ENCODE measurements around the gene PPP1R13L. TPM values are rescaled to one million over a fixed set of nuclear protein-coding genes. Genes with fewer than 3 reads are reported as not detected.
"Not testable (repeated sequence)": the region's sequence is repeated elsewhere in the genome, so short reads cannot be mapped to it uniquely, and the experiment has no call there.

Gene PPP1R13L
- total RNA-seq, 1 donor from 2014 or later = 9.4 TPM

DNA sequence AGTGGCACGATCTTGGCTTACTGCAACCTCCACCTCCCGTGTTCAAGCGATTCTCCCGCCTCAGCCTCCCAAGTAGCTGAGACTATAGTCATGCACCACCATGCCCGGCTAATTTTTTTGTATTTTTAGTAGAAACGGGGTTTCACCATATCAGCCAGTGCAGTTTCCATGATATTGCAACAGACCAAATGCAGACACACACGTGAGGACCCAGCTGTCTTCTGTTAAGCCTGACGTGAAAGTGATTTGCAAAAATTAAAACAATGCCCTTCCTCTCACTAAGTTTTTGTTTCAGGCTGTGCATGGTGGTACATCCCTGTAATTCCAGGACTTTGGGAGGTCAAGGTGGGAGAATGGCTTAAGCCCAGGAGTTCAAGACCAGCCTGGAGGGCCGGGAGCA is 26.1 kb upstream of the PPP1R13L start:
- DNase-seq (ENCODE audit: low spot score) = not testable (repeated sequence)

GRCh38 chr19:45429896-45430295 is 25.0 kb upstream of the PPP1R13L start:
- DNase-seq (ENCODE audit: low spot score) = not testable (repeated sequence)

DNA sequence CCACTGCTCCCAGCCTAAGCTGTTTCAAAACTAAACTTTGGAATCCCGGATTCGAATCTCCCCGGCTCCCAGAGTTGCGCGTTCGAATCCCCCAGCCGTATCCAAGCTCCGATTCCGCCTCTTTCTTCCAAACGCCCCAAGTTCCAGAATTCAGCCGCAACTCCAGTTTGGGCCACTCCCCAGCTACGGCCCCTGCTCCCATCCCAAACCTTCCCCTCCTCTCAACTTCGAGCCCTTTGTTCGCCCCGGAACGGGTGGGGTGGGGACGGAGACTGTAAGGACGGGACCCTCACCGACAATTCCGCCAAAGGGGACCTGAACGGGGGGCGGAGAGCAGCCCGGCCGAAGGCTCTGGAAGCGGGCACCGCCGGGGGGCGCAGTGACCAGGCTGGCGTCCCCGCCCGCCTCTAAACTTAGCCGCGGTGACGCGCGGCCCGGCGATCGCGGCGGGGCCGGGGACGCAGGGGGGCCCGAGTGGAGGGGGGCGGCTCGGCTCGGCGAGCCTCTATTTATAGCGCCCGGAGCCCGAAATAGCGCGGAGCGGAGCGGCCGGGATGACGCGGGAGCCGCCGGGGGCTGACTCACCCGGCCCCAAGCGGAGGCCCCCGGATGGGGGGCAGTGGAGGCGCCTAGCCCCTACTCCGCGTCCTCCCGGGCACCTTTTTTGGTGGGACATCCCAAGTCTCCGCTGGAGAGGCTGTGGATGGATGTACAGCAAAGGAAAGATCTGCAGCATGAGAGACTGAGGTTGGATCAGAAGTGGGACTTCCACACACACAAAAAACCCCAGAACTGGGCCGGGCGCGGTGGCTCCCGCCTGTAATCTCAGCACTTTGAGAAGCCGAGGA is 23.7 kb upstream of the PPP1R13L start:
- DNase-seq (ENCODE audit: low spot score) = peak; percentile 59

DNA sequence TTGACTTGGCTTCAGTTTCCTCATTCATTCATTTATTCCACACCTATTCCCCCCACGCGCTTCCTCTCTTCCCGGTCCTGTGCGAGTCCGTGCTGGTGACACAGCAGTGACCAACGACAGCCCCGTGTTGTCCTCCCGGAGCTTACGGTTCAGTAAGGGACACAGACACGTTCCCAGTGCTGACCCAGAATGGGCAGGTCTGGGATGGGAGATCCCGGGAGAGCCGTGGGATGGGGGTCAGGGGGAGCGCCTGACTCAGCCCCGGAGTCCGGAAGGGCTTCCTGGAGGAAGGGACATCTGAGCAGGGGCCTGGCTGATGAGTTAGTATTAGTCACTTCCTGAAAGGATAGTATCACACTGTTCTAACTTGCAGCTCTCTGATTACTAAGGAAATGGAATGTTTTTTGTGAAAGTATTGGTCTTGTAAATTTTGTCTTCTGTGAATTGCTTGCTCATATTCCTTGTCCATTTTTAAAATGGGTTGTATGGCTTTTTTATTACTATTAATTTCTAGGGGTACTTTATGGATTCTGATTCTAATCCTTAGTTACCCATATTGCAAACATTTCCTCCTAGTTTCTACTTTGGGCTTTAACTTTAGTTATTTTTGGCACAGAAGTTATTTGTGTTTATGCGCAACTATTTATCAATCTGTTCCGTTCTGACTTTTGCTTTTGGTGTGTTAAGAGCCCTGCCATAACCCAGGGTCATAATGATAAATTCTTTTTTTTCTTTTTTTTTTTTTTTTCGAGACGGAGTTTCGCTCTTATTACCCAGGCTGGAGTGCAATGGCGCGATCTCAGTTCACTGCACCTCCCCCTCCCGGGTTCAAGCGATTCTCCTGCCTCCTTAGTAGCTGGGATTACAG is 19.6 kb upstream of the PPP1R13L start:
- peak; percentile 63 for DNase-seq (ENCODE audit: low spot score)

DNA sequence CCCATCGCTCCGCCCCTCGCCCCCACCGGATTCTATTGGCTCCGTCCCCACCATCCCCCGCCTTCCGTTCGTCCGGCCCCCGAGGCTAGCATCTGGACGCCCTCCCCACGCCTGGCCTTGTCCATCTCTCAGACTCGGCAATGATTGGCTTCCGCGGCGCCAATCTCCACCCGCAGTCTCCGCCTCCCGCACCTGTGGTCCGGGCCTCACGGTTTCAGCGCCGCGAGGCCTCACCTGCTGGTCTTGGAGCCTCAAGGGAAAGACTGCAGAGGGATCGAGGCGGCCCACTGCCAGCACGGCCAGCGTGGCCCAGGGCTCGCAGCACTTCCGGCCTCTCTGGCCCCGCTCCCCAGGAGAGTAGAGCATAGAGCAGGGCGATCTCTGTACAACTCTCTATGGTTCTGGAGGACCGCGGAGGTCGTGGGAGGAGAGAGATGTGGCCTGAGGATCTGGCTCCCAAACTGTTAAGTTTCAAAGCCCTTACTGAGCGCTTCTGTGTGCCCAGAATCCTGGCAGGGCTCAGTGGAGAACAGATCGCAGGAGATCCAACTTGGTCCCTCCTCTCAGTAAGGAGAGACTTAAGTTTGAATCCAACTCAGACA is 18.8 kb upstream of the PPP1R13L start, which contains the start of gene ERCC1:
Gene ERCC1, minus strand, starts transcription at position 329 of the 602 bp plus-strand sequence. CDS start 543 bp downstream, outside the sequence.
- peak; percentile 96 for DNase-seq (ENCODE audit: low spot score)

GRCh38 chr19:45423033-45423588 is 18.2 kb upstream of the PPP1R13L start:
- DNase-seq (ENCODE audit: low spot score) = no peak

GRCh38 chr19:45421947-45422498 is 17.2 kb upstream of the PPP1R13L start:
- DNase-seq (ENCODE audit: low spot score) = no peak

DNA sequence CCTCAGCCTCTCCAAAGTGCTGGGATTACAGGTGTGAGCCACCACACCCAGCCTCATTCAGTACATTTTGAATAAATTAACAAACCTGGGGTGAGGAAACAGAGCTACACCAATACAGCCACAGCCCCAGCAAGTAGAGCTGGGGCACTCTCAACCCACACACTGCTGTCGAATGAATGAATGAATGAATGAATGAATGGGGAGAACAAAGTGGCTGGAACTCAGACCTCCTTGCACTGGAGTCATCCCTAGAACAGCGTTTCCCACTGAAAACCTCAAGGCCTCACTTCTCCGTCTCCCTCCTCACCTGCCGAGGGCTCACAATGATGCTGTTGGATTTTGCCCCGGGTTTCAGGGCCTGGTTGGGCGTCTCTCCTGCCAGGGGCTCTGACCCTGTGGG is 16.0 kb upstream of the PPP1R13L start:
- no peak for DNase-seq (ENCODE audit: low spot score)

DNA sequence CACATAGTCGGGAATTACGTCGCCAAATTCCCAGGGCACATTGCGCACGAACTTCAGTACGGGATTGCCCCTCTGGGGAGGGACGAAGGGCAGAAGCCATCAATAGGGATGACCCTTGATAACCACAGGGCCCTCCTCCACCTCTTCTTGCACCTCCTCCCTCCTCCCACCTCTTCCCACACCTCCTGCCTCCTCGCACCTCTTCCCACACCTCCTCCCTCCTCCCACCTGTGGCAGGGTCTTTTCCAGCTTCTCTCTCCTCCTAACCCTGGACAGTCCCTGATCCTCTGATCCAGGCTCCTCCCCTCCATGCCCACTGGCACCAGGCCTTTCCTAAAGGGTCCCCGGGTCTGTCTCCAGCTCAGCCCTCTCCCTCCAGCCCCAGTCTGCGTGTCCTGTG is 15.5 kb upstream of the PPP1R13L start:
- no peak for DNase-seq (ENCODE audit: low spot score)

GRCh38 chr19:45419895-45420294 is 15.0 kb upstream of the PPP1R13L start:
- DNase-seq (ENCODE audit: low spot score) = no peak

GRCh38 chr19:45419396-45419795 is 14.5 kb upstream of the PPP1R13L start:
- DNase-seq (ENCODE audit: low spot score) = no peak

DNA sequence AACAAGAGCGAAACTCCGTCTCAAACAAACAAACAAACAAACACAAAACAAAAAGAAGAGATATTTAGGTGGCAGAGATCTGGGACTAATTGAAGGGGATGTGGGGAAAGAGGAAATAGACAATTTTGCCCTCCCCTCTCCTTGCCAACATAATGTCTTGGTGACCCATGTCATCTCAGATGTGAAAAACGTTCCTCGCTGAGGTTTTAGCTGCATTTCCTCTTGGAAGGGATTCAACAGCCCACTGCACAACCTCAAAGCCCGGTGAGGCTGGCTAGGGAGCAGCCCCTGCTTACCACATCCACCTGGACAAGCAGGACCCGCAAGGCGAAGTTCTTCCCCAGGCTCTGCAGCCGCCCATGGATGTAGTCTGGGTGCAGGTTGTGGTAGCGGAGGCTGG is 13.9 kb upstream of the PPP1R13L start:
- DNase-seq (ENCODE audit: low spot score) = no peak

- no peak for DNase-seq (ENCODE audit: low spot score)
These were observed 12.3 kb upstream of the PPP1R13L start for GRCh38 chr19:45417151-45417550.

DNA sequence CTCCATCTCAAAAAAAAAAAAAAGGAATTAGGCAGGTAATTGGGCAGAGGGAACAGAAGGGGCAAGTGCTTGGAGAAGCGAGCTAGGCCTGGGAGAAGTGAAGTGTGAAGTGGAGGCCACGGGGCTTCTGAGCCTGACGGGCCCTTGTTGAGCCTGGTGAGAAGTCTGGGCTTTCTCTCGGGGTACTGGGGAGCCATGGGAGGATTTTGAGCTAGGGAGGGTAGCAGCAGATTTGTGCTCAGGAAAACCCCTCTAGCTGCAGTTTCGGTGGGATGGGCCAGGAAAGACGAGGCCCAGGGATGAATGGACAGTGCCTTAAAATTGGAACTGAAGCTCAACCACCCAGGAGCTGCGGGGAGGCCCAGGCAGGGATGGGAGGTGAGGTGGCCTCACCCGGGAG is 9.6 kb upstream of the PPP1R13L start:
- no peak for DNase-seq (ENCODE audit: low spot score)

DNA sequence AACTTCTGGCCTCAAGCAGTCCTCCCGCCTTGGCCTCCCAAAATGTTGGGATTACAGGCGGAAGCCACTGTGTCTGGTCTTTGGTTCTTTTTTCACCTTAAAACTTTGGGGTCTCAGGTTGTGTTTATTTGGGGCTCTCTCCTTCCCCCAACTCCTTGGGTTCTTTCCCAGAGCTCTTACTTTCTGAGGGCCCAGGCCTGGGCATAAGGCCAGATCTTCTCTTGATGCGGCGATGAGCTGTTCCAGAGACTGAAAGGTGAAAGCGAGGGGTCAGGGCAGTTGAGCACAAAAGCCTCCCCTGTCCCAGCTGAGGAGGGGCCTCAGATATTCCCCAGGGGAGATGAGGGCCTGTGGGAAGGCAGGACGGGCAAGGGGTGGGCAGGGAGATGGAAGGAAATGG is 8.6 kb upstream of the PPP1R13L start:
- no peak for DNase-seq (ENCODE audit: low spot score)

- not testable (repeated sequence) for DNase-seq (ENCODE audit: low spot score)
These were observed 5.5 kb upstream of the PPP1R13L start for GRCh38 chr19:45410330-45410729.

- no peak for DNase-seq (ENCODE audit: low spot score)
These were observed 4.7 kb upstream of the PPP1R13L start for GRCh38 chr19:45409557-45409920.

DNA sequence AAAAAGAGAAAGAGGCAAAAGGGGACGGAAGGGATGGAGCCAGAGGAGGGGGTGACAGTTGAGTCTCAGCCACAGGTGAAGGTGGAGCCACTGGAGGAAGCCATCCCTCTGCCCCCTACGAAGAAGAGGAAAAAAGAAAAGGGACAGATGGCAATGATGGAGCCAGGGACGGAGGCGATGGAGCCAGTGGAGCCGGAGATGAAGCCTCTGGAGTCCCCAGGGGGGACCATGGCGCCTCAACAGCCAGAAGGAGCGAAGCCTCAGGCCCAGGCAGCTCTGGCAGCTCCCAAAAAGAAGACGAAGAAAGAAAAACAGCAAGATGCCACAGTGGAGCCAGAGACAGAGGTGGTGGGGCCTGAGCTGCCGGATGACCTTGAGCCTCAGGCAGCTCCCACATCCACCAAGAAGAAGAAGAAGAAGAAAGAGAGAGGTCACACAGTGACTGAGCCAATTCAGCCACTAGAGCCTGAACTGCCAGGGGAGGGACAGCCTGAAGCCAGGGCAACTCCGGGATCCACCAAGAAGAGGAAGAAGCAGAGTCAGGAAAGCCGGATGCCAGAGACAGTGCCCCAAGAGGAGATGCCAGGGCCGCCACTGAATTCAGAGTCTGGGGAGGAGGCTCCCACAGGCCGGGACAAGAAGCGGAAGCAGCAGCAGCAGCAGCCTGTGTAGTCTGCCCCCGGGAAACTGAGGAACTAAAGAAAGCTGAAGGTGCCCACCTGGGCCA is 4.1 kb upstream of the PPP1R13L start:
- DNase-seq (ENCODE audit: low spot score) = no peak

DNA sequence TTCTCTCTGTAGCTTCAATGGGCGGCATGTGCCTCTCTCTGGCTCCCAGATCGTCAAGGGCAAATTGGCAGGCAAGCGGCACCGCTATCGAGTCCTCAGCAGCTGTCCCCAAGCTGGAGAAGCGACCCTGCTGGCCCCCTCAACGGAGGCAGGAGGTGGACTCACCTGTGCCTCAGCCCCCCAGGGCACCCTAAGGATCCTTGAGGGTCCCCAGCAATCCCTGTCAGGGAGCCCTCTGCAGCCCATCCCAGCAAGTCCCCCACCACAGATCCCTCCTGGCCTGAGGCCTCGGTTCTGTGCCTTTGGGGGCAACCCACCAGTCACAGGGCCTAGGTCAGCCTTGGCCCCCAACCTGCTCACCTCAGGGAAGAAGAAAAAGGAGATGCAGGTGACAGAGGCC is 3.3 kb upstream of the PPP1R13L start:
- no peak for DNase-seq (ENCODE audit: low spot score)

- not testable (repeated sequence) for DNase-seq (ENCODE audit: low spot score)
These were observed 2.7 kb upstream of the PPP1R13L start for GRCh38 chr19:45407585-45407984.

- DNase-seq (ENCODE audit: low spot score) = no peak
These were observed 2.2 kb upstream of the PPP1R13L start for GRCh38 chr19:45407091-45407375.

All from umbilical cord (tissue), 2 donors.